Mesenteric fat pad (tissue), 1 donor: Measurements from ENCODE around the gene CDH10. TPM values are rescaled to one million over a fixed set of nuclear protein-coding genes. Genes with fewer than 3 reads are reported as not detected.

ENCODE experiments used
- DNase-seq: peaks from one replicate; pipeline ENCODE4 v3.0.0-alpha.2; 2020; ENCODE audit warnings: low spot score
- long read RNA-seq: library from polyadenylated mRNA; unstranded; transcript quantifications from one replicate; pipeline ENCODE4 v2.0.0, GENCODE V29; 2020
- total RNA-seq: library from RNA; stranded (reverse); fragmentation: NEBNext Ultra II Directional; extraction: Animal tissue kit (Norgen Biotek cat#: 25700); gene quantifications from one replicate; pipeline ENCODE4 v1.2.1, GENCODE V29; 2021
- donor health status: DM: yes; HTN: yes; CAD: no.

The CDH10 gene
- not detected for total RNA-seq
- long read RNA-seq: 0 reads

DNA sequence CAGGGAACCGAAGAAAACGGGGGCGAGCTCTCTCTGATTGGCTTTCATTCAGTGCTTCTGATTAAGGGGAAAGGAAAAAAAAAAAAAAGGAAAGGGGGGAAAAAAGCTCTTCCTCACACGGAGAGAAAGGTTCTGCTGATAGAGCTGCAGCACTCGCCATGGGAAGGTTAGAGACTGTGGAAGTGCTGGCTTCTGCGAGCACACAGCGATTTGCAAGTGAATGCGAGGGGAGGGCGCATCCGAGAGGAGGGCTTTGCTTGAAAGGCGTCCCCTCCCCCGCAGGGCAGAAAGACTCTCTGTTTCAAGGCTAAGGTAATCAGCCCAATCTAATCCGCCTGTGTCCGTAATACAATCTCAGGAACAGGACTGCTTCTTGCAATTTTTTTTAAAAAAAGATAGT, at the start of gene CDH10:
TSS of gene CDH10 (minus strand) at position 218 of the 400 bp plus-strand sequence. CDS start 51,488 bp downstream, outside the sequence.
- DNase-seq: no peak

DNA sequence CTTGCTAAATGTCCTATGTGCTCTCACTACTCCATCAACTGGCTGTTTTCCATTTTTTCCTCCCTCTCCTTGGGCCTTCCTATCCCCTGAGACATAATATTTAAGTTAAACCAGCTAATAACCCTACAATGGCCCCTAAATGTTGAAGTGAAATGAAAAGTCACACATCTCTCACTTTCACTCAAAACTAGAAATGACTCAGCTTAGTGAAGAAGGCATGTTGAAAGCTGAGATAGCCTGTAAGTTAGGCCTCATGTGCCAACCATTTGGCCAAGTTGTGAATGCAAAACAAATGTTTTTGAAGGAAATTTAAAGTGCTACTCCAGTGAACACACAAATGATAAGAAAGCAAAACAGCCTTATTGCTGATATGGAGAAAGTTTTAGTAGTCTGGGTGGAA, 48.8 kb upstream of the CDH10 start:
- DNase-seq: no peak

- no peak for DNase-seq
Measured at GRCh38 chr5:24691074-24691473, 46.3 kb upstream of the CDH10 start.

GRCh38 chr5:24681106-24681505, 36.3 kb upstream of the CDH10 start:
- DNase-seq: no peak

- DNase-seq: no peak
Measured at GRCh38 chr5:24668050-24668449, 23.3 kb upstream of the CDH10 start.

DNA sequence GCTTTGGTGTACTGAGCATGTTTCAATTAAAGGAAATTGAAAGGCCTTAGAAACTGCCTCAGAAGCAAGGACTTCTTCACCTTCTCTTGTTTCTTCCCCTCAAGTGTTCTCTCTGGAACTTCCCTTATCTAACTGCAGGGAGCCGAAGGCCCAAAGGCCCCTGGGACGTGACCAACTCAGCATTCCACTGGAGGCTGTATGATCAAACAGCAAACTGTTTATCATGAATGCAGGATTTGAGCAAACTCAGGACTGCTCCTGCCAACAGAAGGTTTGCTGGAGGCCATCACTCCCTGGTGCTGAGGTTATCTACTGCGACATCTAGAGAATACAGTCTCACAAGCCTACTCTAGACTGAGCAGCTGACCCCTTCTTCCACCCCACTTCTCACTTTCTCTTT, 4.8 kb upstream of the CDH10 start:
- DNase-seq: no peak

DNA sequence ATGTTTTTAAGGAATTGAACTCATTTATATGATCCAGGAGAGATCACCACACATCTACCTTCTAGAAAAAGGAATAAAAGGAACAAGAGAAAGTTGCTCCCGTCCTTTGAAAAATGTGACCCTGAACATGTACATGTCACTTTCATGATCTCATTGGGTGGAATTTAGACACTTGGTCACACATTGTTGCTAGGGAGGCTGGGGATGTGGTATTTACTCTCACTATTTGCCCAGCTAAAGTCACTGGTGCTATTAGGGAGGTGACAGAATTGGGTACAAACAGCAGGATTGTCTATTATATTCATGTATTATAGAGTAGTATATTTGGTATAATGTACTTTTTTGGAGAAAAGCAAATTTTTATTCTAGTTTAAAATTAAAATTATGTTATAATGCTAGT, 2.1 kb upstream of the CDH10 start:
- DNase-seq: no peak

- DNase-seq: no peak
Measured at GRCh38 chr5:24645483-24645882, 705 bp upstream of the CDH10 start.

DNA sequence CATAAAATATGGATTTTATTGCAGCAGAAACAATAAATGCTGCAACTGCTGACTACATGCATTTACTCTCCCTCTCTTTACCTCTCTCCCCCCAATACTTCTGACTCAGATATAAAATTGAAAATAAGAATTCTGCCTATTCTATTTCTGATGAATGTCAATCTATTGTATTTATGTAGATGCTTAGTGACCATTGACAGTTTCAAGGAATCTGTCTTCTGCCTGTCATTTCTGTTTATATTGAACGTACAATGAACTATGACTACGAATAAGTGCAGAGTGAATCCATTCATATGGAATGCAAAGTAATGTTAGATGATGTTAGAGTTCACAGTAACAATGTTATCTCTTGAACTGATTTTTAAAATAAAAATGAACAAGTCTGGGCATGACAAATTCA, 898 bp downstream of the CDH10 start:
- no peak for DNase-seq

DNA sequence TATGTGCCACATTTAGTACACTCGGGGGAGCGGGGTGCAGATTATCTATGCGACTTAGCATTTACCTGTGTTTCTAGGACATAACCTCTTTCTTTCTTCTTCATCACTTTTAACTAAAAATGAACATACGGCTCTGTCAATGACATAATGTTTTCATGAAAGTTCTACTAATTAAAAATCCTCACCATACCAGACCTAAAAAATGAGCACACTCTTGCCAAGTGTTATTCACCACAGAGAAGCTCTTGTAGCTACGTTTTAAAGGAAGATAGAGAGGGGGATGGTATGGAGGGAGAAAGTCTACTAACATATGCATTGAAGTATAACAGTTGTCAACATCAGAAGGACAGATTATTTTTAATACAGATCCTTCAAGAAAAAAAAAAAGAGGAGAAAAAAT, 1.6 kb downstream of the CDH10 start:
- DNase-seq: no peak

- no peak for DNase-seq
Measured at GRCh38 chr5:24642022-24642421, 2.8 kb downstream of the CDH10 start.

- no peak for DNase-seq
Measured at GRCh38 chr5:24635209-24635608, 9.6 kb downstream of the CDH10 start.

DNA sequence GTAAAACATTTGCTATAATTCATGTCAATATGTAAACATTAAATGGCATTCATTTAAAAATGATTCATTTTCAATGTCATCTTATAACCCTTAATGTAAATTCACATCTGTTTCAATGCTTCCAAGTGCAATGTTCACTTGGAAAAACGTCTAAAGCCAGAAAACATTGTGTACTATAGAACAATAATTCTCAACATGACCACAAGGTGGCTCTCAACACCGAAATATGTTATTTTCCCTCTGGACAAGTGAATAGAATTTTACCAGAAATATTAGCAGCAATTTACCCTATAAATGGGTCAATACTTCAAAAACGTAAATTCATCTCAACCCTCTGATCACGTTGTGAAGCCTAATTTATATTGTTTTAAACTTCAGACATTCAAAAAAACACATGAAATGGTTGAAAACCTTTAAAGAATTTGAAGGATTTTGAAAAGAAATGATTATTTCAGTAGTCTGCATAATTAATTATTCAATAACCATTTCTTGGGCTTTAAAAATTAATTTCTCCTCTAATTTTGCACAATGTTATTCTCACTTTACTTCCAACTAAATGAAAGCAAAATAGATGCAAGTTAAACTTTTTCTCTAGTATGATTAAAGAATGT, 11.0 kb downstream of the CDH10 start:
- DNase-seq: no peak

DNA sequence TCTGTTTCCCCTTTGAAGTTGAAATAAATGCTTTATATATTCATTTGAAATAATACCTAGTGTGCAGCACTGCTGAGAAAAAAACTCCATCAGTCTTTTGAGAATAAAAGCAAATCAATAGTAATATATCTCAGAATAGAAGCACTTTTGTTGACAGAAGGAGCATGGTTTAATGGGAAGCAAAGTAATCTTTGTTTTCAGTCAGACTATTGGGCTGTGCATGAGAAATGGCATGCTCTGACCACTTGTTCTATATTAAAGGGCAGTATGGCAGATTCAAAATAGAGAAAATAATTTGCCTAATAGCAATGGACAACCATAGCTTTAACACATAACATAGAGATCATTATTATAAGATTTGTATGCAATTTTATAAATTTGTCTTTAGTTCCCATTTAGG, 12.4 kb downstream of the CDH10 start:
- no peak for DNase-seq

DNA sequence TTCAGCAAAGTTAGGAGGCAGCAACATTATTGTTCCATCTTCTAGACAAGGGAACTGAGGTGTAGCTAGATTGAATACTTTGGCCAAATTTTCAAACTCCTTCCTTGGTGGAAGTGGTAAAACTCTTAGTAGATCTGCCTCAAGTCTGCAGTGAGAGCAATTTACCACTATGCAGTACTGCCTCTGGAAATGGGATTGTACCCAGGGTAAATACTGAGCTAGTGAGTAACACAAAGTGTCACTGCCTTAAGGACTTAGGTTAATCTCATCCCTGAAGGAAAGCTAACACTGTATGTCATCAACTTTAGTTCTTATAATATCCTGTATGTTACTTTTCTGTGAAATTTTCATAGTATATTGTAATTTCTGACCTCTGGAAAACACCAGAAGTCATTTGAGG, 13.9 kb downstream of the CDH10 start:
- DNase-seq: no peak

GRCh38 chr5:24629798-24630197, 15.0 kb downstream of the CDH10 start:
- DNase-seq: no peak

- DNase-seq: no peak
Measured at GRCh38 chr5:24624872-24625271, 19.9 kb downstream of the CDH10 start.

DNA sequence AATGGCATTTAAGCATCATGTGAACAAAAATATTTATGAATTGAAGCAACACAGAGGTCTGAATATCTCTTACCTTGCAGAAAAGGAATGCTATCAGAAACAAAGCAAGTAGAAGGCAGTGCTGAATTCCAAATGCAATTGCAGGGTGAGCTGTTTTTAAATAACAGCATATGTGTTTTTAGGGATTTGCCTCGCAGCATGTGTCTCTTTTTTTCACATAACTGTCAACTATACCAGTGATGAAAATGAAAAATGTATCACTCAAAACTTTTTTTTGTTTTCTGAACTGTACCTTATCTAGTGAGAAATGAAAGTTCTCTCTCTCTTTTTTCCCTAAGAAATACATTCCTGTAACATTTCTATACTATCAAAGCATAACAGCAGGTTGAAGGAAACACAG, 21.2 kb downstream of the CDH10 start:
- DNase-seq: no peak

- no peak for DNase-seq
Measured at GRCh38 chr5:24623031-24623430, 21.7 kb downstream of the CDH10 start.

- DNase-seq: no peak
Measured at GRCh38 chr5:24621792-24622191, 23.0 kb downstream of the CDH10 start.

- no peak for DNase-seq
Measured at GRCh38 chr5:24616566-24616965, 28.2 kb downstream of the CDH10 start.

- no peak for DNase-seq
Measured at GRCh38 chr5:24615159-24615558, 29.6 kb downstream of the CDH10 start.

DNA sequence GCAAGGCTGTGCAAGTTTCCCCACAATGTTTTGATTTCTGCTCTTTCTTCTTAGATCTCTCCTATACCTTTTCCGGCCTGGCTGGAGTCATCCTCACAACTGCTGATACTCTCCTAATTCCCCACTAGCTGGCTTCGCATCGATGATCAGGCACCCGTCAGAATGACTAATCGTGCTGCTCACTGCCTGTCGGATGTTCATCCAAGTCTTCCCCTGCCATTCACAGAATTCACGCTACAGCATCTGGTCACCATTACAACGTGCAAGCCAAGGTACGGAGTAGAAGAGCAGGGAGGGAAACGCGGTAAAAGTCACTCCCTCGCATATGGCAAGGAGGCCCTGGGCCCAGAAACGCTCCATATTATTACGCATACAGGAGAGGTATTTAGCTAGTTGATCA, 35.1 kb downstream of the CDH10 start:
- no peak for DNase-seq

- DNase-seq: no peak
Measured at GRCh38 chr5:24606971-24607370, 37.8 kb downstream of the CDH10 start.
